ENCODE measurements around the gene PIM1. TPM values are rescaled to one million over a fixed set of nuclear protein-coding genes. Genes with fewer than 3 reads are reported as not detected.

PIM1 gene
- total RNA-seq, 4 donors from 2014 or later = 13.1 to 54.5 (median 22.2) TPM

DNA sequence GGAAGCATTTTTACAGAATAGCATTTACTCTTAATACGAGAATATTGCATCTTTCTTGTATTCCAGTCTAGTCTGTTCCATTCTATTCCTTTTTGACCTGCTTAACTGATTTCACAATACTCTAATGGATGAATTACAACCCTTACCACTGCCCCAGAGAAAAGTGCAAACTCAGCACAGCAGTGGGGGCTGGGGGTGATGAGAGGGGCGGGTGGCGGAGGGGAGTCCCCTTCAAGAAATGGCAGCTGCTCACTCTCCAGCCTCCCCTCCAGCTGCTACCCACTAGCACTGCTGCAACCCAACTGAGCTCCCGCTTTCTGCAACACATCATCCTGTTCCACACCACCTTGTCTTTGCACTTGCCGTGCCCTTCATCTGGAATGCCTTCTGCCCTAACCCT is 30.1 kb downstream of the PIM1 start:
- Histone ChIP-seq H3K27ac (peak overlapping the region in 1 of 3 donors; percentile 96), H3K4me1 (peaks cover 22 to 28% of the 10 kb centered on the region in 2 donors), H3K27me3 (no peaks in the 10 kb centered on the region), H3K9me3 (no peaks in the 10 kb centered on the region), H3K36me3 (no peaks in the 10 kb centered on the region), H3K4me3 (replicated peaks in 1 of 3) (no peak overlapping the region)
- WGBS, 2 donors = 79 to 86% methylated on average over 5 of the region's 5 CpGs
- intact Hi-C loops (cut with DNase I) = no loop called here
- TF ChIP-seq, protein P1, sequence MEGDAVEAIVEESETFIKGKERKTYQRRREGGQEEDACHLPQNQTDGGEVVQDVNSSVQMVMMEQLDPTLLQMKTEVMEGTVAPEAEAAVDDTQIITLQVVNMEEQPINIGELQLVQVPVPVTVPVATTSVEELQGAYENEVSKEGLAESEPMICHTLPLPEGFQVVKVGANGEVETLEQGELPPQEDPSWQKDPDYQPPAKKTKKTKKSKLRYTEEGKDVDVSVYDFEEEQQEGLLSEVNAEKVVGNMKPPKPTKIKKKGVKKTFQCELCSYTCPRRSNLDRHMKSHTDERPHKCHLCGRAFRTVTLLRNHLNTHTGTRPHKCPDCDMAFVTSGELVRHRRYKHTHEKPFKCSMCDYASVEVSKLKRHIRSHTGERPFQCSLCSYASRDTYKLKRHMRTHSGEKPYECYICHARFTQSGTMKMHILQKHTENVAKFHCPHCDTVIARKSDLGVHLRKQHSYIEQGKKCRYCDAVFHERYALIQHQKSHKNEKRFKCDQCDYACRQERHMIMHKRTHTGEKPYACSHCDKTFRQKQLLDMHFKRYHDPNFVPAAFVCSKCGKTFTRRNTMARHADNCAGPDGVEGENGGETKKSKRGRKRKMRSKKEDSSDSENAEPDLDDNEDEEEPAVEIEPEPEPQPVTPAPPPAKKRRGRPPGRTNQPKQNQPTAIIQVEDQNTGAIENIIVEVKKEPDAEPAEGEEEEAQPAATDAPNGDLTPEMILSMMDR (IDR thresholded peaks at IDR 0.05) = no peak
- no peak for TF ChIP-seq POLR2A (IDR thresholded peaks at IDR 0.05)
- no peak for DNase-seq

DNA sequence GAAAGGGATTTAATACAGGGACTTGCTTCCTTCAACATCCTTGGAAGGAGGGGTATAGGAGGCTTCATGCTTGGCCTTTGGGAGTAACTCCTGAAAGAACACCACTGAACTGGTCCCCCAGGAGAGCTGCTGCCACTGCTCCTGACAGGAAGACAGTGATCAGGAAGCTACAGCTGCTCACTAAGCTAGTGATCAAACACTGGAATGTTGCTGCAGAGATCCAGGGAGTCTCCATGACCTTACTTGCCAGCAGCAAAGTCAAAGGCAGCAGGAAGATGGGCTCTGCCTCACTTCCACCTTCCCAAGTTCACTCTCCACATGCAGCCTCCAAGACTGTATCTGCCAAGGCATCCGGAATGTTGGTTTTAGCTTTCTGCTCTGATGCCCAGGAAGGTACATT is 31.8 kb downstream of the PIM1 start:
- TF ChIP-seq, protein P1 (IDR thresholded peaks at IDR 0.05) = no peak
- no peak for TF ChIP-seq POLR2A (IDR thresholded peaks at IDR 0.05)
- no peaks in the 10 kb centered on the region for H3K36me3 ChIP-seq
- WGBS, 2 donors = 38 to 41% methylated on average over 1 of the region's 1 CpG
- H3K4me3 ChIP-seq (replicated peaks in 1 of 3) = no peak overlapping the region
- H3K27me3 ChIP-seq = no peaks in the 10 kb centered on the region
- intact Hi-C loops (cut with DNase I) = no loop called here
- peaks cover 29 to 41% of the 10 kb centered on the region in 2 donors for H3K4me1 ChIP-seq
- H3K27ac ChIP-seq = peak overlapping the region; percentile 43 to 96 (median 58)
- H3K9me3 ChIP-seq = no peaks in the 10 kb centered on the region
- DNase-seq = peak; percentile 29 to 39

DNA sequence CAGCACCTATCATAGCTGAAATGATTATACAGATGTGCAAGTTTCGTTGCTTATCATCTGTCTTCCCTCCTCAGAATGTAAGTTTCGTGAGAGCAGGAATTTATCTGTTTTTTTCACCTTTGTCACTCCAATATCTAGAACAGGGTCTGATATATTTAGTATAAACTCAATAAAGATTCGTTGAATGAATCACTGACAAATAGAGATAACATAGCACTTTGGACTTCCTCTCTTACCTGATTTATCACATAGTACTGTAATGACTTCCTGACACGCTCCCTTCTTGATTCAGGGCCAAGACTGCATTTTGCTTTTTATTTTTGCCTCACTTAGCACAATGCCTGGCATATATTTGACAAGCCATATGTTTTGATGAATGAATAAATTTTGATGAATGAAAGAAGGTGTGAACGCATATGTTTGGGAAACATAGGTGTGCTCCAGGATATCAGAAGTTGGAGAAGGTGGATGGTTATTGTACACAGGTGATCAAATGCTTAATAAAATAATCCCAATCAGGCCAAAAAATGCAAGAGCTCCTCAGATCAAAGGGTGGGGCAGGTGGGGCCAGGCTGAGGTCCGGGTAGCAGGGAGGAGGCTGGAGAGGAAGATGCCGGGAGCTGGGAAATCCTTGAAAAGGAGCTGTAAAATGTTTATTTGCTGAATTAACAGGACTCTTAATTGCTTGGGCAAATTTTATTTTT is 33.0 kb downstream of the PIM1 start:
- WGBS, 2 donors = 80 to 87% methylated on average over 7 of the region's 7 CpGs

DNA sequence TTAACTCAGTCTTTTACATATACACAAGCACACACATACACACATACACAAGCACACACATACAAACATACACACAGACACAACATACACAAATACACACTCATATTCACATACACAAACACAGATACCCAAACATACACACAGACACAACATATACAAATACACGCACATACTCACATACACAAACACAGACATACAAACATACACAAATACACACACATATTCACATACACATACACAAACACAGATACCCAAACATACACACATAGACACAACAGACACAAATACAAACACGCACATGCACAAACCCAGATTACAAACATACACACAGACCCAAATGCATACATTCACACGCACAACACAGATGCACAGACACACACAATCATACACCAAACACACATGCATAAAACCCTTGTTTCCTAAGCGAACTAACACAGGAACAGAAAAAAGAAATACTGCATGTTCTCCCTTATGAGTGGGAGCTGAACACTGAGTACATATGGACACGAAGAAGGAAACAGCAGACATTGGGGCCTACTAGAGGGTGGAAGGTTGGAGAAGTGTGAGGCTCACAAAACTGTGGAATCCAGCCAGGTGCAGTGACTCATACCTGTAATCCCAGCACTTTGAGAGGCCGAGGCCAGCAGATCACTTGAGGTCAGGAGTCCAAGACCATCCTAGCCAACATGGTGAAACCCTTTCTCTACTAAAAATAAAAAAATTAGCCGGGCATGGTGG is 34.2 kb downstream of the PIM1 start:
- peak; percentile 87 to 89 for DNase-seq
- H3K27me3 ChIP-seq = no peaks in the 10 kb centered on the region
- TF ChIP-seq, protein P1 (IDR thresholded peaks at IDR 0.05) = no peak
- peak in 1 of 2 donors; percentile 15 for TF ChIP-seq POLR2A (IDR thresholded peaks at IDR 0.05)
- intact Hi-C loops (cut with DNase I) = no loop called here
- no peaks in the 10 kb centered on the region for H3K9me3 ChIP-seq
- H3K4me3 ChIP-seq (replicated peaks in 1 of 3) = no peak overlapping the region
- H3K36me3 ChIP-seq = no peaks in the 10 kb centered on the region
- WGBS, 2 donors = 73% methylated on average over 7 of the region's 7 CpGs
- peak overlapping the region; percentile 89 to 98 (median 96) for H3K27ac ChIP-seq
- peaks cover 29 to 41% of the 10 kb centered on the region in 2 donors for H3K4me1 ChIP-seq

More for the DNA sequence above, 33.0 kb downstream of the PIM1 start:
- Histone ChIP-seq H3K27ac (peak overlapping the region; percentile 21 to 96 (median 89)), H3K36me3 (no peaks in the 10 kb centered on the region), H3K27me3 (no peaks in the 10 kb centered on the region), H3K9me3 (no peaks in the 10 kb centered on the region), H3K4me1 (peaks cover 29 to 41% of the 10 kb centered on the region in 2 donors), H3K4me3 (replicated peaks in 1 of 3) (no peak overlapping the region)
- intact Hi-C loops (cut with DNase I) = no loop called here
- TF ChIP-seq, protein P1 (IDR thresholded peaks at IDR 0.05) = no peak
- TF ChIP-seq POLR2A (IDR thresholded peaks at IDR 0.05) = no peak
- no peak for DNase-seq
